Liver (tissue), 3 donors: ENCODE measurements around the gene ILRUN.

ENCODE experiments used
- CTCF ChIP-seq: fragments of 150-350 bp; IDR thresholded peaks from 2 replicates; pipeline ENCODE4 v1.5.1; 2017; ENCODE audit warnings: improper control_type of control experiment, low read depth, low read length; ENCODE audit not compliant: missing input control
- HNF4A ChIP-seq, 2 donors: conservative IDR thresholded peaks; 2 replicates each; pipeline ENCODE4 v1.6.1; 2016; ENCODE audit warnings: antibody characterized with exemption in 2 of 2, mild to moderate bottlenecking in 2 of 2
- HNF4G ChIP-seq: IDR thresholded peaks from 2 replicates; pipeline ENCODE4 v1.6.1; 2016; ENCODE audit warnings: antibody characterized with exemption
- REST ChIP-seq: IDR thresholded peaks from 2 replicates; pipeline ENCODE4 v1.6.1; 2016; ENCODE audit warnings: antibody characterized with exemption, mild to moderate bottlenecking
- YY1 ChIP-seq: IDR thresholded peaks from 2 replicates; pipeline ENCODE4 v1.6.1; 2016; ENCODE audit warnings: antibody characterized with exemption, mild to moderate bottlenecking
- donor health status: healthy.
- donor health status: healthy.

DNA sequence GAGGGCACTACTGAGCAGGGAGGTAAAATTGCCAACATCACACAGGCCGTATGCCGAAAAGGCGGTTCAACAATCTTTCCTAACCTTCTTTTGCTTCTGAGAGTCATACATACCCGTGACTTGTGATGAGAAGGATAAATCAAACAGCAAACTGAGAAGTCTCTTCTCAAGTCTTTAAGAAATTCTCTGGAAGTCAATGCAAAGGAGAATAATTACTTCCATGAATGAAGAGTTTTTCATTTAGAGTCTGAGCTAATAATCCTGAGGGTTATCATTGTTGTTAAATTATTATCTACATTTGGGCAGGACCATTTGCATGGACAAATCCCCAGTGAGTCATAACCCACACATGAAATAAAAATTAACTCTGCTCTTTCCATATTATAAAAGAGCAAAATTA lies 22.4 kb upstream of the ILRUN start:
- TF ChIP-seq CTCF (no peak), REST (no peak), HNF4A (conservative IDR thresholded peaks at IDR 0.05) (no peak), YY1 (no peak), HNF4G (no peak)
